Testis (tissue), 2 donors: Measurements from ENCODE around the gene GAA.

Experiments
- POLR2A ChIP-seq: fragments of 450-650 bp; IDR thresholded peaks from one replicate; pipeline ENCODE4 v1.6.1; 2017; ENCODE audit warnings: antibody characterized with exemption, mild to moderate bottlenecking, moderate library complexity
- TF ChIP-seq, protein P1 (sequence below), 3 experiments: fragments of 450-650 bp in 2 of 3; fragments of 200-600 bp in 1 of 3; sonication (generic) in 1 of 3; IDR thresholded peaks; one replicate each; pipeline ENCODE4 v1.5.1; 2016 to 2019; ENCODE audit warnings: antibody characterized with exemption in 3 of 3, mild to moderate bottlenecking in 2 of 3, moderate library complexity in 1 of 3

DNA sequence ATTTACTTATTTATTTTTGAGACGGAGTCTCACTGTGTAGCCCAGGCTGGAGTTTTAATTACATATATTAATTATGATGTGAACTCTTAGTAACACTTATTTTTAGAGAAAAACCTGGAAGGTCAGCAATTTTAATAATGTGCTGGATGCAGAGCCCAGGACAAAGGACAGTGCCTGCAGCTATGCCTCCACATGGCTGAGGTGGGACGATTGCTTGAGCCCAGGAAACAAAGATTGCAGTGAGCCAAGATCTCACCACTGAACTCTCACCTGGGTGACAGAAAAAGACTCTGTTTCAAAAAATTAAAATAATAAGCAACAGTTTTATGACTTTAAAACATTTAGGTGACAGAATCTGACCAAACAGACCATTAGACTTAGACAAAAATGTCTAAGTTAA lies 57.5 kb downstream of the GAA start:
- TF ChIP-seq POLR2A, result no peak
- TF ChIP-seq, protein P1, sequence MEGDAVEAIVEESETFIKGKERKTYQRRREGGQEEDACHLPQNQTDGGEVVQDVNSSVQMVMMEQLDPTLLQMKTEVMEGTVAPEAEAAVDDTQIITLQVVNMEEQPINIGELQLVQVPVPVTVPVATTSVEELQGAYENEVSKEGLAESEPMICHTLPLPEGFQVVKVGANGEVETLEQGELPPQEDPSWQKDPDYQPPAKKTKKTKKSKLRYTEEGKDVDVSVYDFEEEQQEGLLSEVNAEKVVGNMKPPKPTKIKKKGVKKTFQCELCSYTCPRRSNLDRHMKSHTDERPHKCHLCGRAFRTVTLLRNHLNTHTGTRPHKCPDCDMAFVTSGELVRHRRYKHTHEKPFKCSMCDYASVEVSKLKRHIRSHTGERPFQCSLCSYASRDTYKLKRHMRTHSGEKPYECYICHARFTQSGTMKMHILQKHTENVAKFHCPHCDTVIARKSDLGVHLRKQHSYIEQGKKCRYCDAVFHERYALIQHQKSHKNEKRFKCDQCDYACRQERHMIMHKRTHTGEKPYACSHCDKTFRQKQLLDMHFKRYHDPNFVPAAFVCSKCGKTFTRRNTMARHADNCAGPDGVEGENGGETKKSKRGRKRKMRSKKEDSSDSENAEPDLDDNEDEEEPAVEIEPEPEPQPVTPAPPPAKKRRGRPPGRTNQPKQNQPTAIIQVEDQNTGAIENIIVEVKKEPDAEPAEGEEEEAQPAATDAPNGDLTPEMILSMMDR (IDR thresholded peaks at IDR 0.05), result no peak
